Central memory CD8-positive, alpha-beta T cell (primary cell): ENCODE results near the gene PAFAH1B2.

Experiments
- ATAC-seq: fragments of 150-1000 bp; cut with Tn5 transposase; replicated peaks from 2 replicates; pipeline ENCODE4 v1.10.0; 2022; ENCODE audit warnings: mild to moderate bottlenecking, moderate FRiP score, moderate number of reproducible peaks; ENCODE audit not compliant: poor library complexity, severe bottlenecking; ENCODE audit errors: extremely low read depth
- DNase-seq, 2 donors: peaks; one replicate each; pipeline ENCODE4 v3.0.0; 2021; ENCODE audit warnings: low spot score in 2 of 2
- H3K27ac Mint-ChIP-seq: one replicate; pipeline ENCODE4 v1.8.0; 2022; ENCODE audit warnings: low read depth, mild to moderate bottlenecking, moderate library complexity, mixed read lengths
- H3K27me3 Mint-ChIP-seq: one replicate; pipeline ENCODE4 v1.8.0; 2022; ENCODE audit warnings: mixed read lengths
- H3K36me3 Mint-ChIP-seq: one replicate; pipeline ENCODE4 v1.8.0; 2022; ENCODE audit warnings: mild to moderate bottlenecking, moderate library complexity, mixed read lengths; ENCODE audit not compliant: insufficient read depth
- H3K4me1 Mint-ChIP-seq: one replicate; pipeline ENCODE4 v1.8.0; 2022; ENCODE audit warnings: mixed read lengths
- H3K4me3 Mint-ChIP-seq: one replicate; pipeline ENCODE4 v1.8.0; 2022; ENCODE audit warnings: mild to moderate bottlenecking, moderate library complexity, mixed read lengths
- H3K9me3 Mint-ChIP-seq: one replicate; pipeline ENCODE4 v1.8.0; 2022; ENCODE audit warnings: mixed read lengths

Gene PAFAH1B2

GRCh38 chr11:117170210-117170609 lies 26.1 kb downstream of the PAFAH1B2 start:
- Mint-ChIP-seq H3K9me3 (no peaks in the 10 kb centered on the region), H3K27me3 (no peaks in the 10 kb centered on the region), H3K4me1 (no peaks in the 10 kb centered on the region), H3K36me3 (peaks cover 40% of the 10 kb centered on the region), H3K4me3 (no peak overlapping the region), H3K27ac (no peak overlapping the region)
- DNase-seq (no peak), ATAC-seq (no peak)

GRCh38 chr11:117171007-117171403 lies 26.9 kb downstream of the PAFAH1B2 start:
- ATAC-seq, result no peak

DNA sequence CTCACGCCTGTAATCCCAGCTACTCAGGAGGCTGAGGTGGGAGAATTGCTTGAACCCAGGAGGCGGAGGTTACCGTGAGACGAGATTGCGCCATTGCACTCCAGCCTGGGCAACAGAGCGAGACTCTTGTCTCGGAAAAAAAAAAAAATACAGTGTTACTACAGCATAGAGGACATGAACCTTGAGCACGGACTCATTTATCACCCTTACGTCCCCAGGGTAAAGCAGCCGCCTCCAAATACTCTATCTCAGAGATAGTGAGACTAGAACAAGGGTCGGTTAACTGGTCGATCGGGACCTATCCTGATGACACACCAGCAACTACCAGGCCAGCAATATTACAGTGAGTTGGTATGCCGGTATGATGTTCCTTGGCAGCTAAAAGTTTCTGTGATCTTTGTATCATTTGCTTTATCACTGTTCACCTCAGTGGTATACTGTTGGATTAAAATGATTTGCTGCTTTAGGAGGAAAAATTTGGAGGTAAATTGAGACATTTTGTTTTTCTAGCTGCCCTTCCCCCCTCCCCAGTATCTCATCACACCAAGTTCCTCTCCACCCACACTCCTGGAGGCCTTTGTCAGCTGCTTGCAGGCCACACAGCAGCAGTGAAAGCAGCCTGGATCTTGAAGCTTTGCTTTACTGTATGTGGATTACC lies 27.4 kb downstream of the PAFAH1B2 start:
- Mint-ChIP-seq H3K27me3 (no peaks in the 10 kb centered on the region), H3K9me3 (no peaks in the 10 kb centered on the region), H3K27ac (no peak overlapping the region), H3K4me3 (no peak overlapping the region), H3K36me3 (peaks cover 30% of the 10 kb centered on the region), H3K4me1 (no peaks in the 10 kb centered on the region)
- ATAC-seq, result no peak
- no peak for DNase-seq

More at GRCh38 chr11:117171007-117171403, 26.9 kb downstream of the PAFAH1B2 start:
- H3K9me3 Mint-ChIP-seq, result no peaks in the 10 kb centered on the region
- H3K4me1 Mint-ChIP-seq, result no peaks in the 10 kb centered on the region
- no peaks in the 10 kb centered on the region for H3K27me3 Mint-ChIP-seq
- DNase-seq, result no peak
- no peak overlapping the region for H3K4me3 Mint-ChIP-seq
- H3K27ac Mint-ChIP-seq, result no peak overlapping the region
- H3K36me3 Mint-ChIP-seq, result peaks cover 33% of the 10 kb centered on the region

- DNase-seq, result no peak
- Mint-ChIP-seq H3K9me3 (no peaks in the 10 kb centered on the region), H3K4me1 (peaks cover 3% of the 10 kb centered on the region)
These were observed 28.8 kb downstream of the PAFAH1B2 start for GRCh38 chr11:117172724-117173421.

GRCh38 chr11:117175104-117175503 lies 31.0 kb downstream of the PAFAH1B2 start:
- peaks cover 10% of the 10 kb centered on the region for H3K36me3 Mint-ChIP-seq
- DNase-seq (no peak), ATAC-seq (no peak)
- H3K4me3 Mint-ChIP-seq, result no peak overlapping the region
- H3K4me1 Mint-ChIP-seq, result peaks cover 16% of the 10 kb centered on the region
- no peaks in the 10 kb centered on the region for H3K27me3 Mint-ChIP-seq
- H3K9me3 Mint-ChIP-seq, result no peaks in the 10 kb centered on the region
- no peak overlapping the region for H3K27ac Mint-ChIP-seq

More at GRCh38 chr11:117172724-117173421, 28.8 kb downstream of the PAFAH1B2 start:
- ATAC-seq, result no peak
- no peaks in the 10 kb centered on the region for H3K27me3 Mint-ChIP-seq
- peaks cover 19% of the 10 kb centered on the region for H3K36me3 Mint-ChIP-seq
- H3K4me3 Mint-ChIP-seq, result no peak overlapping the region
- no peak overlapping the region for H3K27ac Mint-ChIP-seq

- H3K4me3 Mint-ChIP-seq, result no peak overlapping the region
- H3K4me1 Mint-ChIP-seq, result peaks cover 23% of the 10 kb centered on the region
- no peak overlapping the region for H3K27ac Mint-ChIP-seq
These were observed 31.7 kb downstream of the PAFAH1B2 start for GRCh38 chr11:117175781-117176180.

GRCh38 chr11:117176186-117176585 lies 32.1 kb downstream of the PAFAH1B2 start:
- Mint-ChIP-seq H3K27ac (no peak overlapping the region), H3K4me1 (peaks cover 27% of the 10 kb centered on the region), H3K4me3 (no peak overlapping the region), H3K36me3 (peaks cover 11% of the 10 kb centered on the region), H3K27me3 (no peaks in the 10 kb centered on the region), H3K9me3 (no peaks in the 10 kb centered on the region)
- DNase-seq (no peak), ATAC-seq (no peak)

More at GRCh38 chr11:117175781-117176180, 31.7 kb downstream of the PAFAH1B2 start:
- no peaks in the 10 kb centered on the region for H3K9me3 Mint-ChIP-seq
- no peaks in the 10 kb centered on the region for H3K27me3 Mint-ChIP-seq
- no peak for ATAC-seq
- no peak for DNase-seq
- peaks cover 10% of the 10 kb centered on the region for H3K36me3 Mint-ChIP-seq

- H3K27ac Mint-ChIP-seq, result peak overlapping the region; percentile 90
- peaks cover 12% of the 10 kb centered on the region for H3K36me3 Mint-ChIP-seq
- no peaks in the 10 kb centered on the region for H3K27me3 Mint-ChIP-seq
- H3K4me3 Mint-ChIP-seq, result peak overlapping the region; percentile 88
- DNase-seq (no peak), ATAC-seq (no peak)
- H3K9me3 Mint-ChIP-seq, result no peaks in the 10 kb centered on the region
- H3K4me1 Mint-ChIP-seq, result peaks cover 29% of the 10 kb centered on the region
These were observed 33.6 kb downstream of the PAFAH1B2 start for GRCh38 chr11:117177534-117178209.

DNA sequence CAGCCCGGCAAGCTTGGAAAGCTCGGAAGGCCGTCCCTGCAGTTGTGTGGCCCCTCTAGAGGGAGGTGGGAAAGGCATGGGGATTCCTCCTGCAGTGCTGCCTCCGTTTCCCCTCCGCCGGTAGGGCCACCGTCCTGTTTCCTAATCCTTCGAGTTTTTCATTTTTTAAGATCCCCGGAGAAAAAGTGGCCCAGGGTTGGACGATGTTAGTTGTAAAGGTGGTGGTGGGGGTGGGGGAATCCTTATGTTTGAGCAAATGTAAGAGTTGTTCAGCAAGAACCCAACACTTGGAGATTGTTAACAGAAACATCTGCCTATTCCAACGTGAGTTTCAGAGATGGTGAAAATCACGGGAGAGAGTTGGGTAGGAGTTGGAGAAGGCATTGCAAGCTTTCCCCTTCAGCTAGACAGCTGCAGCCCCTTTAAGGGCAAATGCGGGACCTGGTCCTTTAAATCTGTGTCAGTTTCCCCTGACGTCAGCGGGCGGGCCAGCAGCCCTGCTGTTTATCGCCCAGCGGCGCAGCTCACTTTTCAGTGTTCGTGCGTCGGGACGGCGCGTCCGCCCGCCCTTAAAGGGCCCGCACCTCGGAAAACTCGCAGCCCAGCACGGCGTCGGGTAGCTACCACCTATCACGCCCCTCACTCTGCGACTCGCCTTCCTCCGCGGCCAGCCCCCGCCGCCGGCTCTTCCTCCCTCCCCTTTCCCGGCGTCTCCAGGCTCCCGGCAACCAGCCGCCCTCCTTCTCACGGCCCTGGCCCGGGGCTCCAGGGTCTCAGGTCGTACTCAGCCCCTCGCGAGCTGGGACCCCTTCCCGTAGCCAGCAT lies 34.3 kb downstream of the PAFAH1B2 start, which contains the start of gene SIDT2:
Gene SIDT2 (plus strand): TSS at position 534 of the 825 bp plus-strand sequence. CDS start 521 bp downstream, outside the sequence.
- peaks cover 29% of the 10 kb centered on the region for H3K4me1 Mint-ChIP-seq
- no peaks in the 10 kb centered on the region for H3K27me3 Mint-ChIP-seq
- peaks cover 15% of the 10 kb centered on the region for H3K36me3 Mint-ChIP-seq
- H3K4me3 Mint-ChIP-seq, result peak within 1 kb of the TSS; percentile 88
- ATAC-seq, result peak; percentile 97
- H3K27ac Mint-ChIP-seq, result peak within 1 kb of the TSS; percentile 90
- no peaks in the 10 kb centered on the region for H3K9me3 Mint-ChIP-seq
- peak; percentile 73 to 78 for DNase-seq

- H3K27ac Mint-ChIP-seq, result peak overlapping the region; percentile 90
- H3K4me1 Mint-ChIP-seq, result peaks cover 29% of the 10 kb centered on the region
- peaks cover 14% of the 10 kb centered on the region for H3K36me3 Mint-ChIP-seq
These were observed 35.2 kb downstream of the PAFAH1B2 start for GRCh38 chr11:117179048-117179999.

GRCh38 chr11:117180020-117180419 lies 35.9 kb downstream of the PAFAH1B2 start:
- Mint-ChIP-seq H3K27me3 (no peaks in the 10 kb centered on the region), H3K9me3 (no peaks in the 10 kb centered on the region), H3K27ac (peak overlapping the region; percentile 90), H3K36me3 (peaks cover 13% of the 10 kb centered on the region), H3K4me1 (peaks cover 29% of the 10 kb centered on the region), H3K4me3 (peak overlapping the region; percentile 88)
- DNase-seq (no peak), ATAC-seq (no peak)

More at GRCh38 chr11:117179048-117179999, 35.2 kb downstream of the PAFAH1B2 start:
- no peaks in the 10 kb centered on the region for H3K27me3 Mint-ChIP-seq
- peak overlapping the region; percentile 88 for H3K4me3 Mint-ChIP-seq
- H3K9me3 Mint-ChIP-seq, result no peaks in the 10 kb centered on the region
- DNase-seq (peak; percentile 38 to 39), ATAC-seq (peak; percentile 59)
